ENCODE data around the gene FER.
A peak's percentile ranks its signal among the peaks of the same experiment; 100 is the strongest.
"Not testable (repeated sequence)": the region's sequence is repeated elsewhere in the genome, so short reads cannot be mapped to it uniquely, and the experiment has no call there.

Gene FER

GRCh38 chr5:108747111-108747773 is 455 bp upstream of the FER start:
- DNase-seq (ENCODE audit: low spot score), result no peak

- DNase-seq (ENCODE audit: low spot score), result peak; percentile 94
Observed at GRCh38 chr5:108748401-108749127, 867 bp downstream of the FER start.

- DNase-seq (ENCODE audit: low spot score), result no peak
Observed at GRCh38 chr5:108749128-108749861, 1.6 kb downstream of the FER start.

GRCh38 chr5:108753331-108753730 is 5.6 kb downstream of the FER start:
- DNase-seq (ENCODE audit: low spot score), result no peak

GRCh38 chr5:108753877-108754276 is 6.2 kb downstream of the FER start:
- DNase-seq (ENCODE audit: low spot score), result no peak

GRCh38 chr5:108760512-108760911 is 12.8 kb downstream of the FER start:
- no peak for DNase-seq (ENCODE audit: low spot score)

GRCh38 chr5:108762660-108763059 is 15.0 kb downstream of the FER start:
- no peak for DNase-seq (ENCODE audit: low spot score)

- no peak for DNase-seq (ENCODE audit: low spot score)
Observed at GRCh38 chr5:108763222-108763916, 15.7 kb downstream of the FER start.

GRCh38 chr5:108765647-108766046 is 17.9 kb downstream of the FER start:
- DNase-seq (ENCODE audit: low spot score), result no peak

- DNase-seq (ENCODE audit: low spot score), result not testable (repeated sequence)
Observed at GRCh38 chr5:108766916-108767315, 19.2 kb downstream of the FER start.

GRCh38 chr5:108769352-108769751 is 21.7 kb downstream of the FER start:
- DNase-seq (ENCODE audit: low spot score), result no peak

- no peak for DNase-seq (ENCODE audit: low spot score)
Observed at GRCh38 chr5:108772626-108773025, 24.9 kb downstream of the FER start.

- DNase-seq (ENCODE audit: low spot score), result no peak
Observed at GRCh38 chr5:108773330-108773729, 25.6 kb downstream of the FER start.

GRCh38 chr5:108774079-108774478 is 26.4 kb downstream of the FER start:
- DNase-seq (ENCODE audit: low spot score), result not testable (repeated sequence)

- DNase-seq (ENCODE audit: low spot score), result not testable (repeated sequence)
Observed at GRCh38 chr5:108777582-108777981, 29.9 kb downstream of the FER start.

- DNase-seq (ENCODE audit: low spot score), result not testable (repeated sequence)
Observed at GRCh38 chr5:108784577-108784976, 36.9 kb downstream of the FER start.

GRCh38 chr5:108786806-108787483 is 39.2 kb downstream of the FER start:
- no peak for DNase-seq (ENCODE audit: low spot score)

GRCh38 chr5:108788142-108788541 is 40.4 kb downstream of the FER start:
- no peak for DNase-seq (ENCODE audit: low spot score)

GRCh38 chr5:108793207-108793606 is 45.5 kb downstream of the FER start:
- DNase-seq (ENCODE audit: low spot score), result no peak

GRCh38 chr5:108794349-108794748 is 46.7 kb downstream of the FER start:
- DNase-seq (ENCODE audit: low spot score), result not testable (repeated sequence)

- no peak for DNase-seq (ENCODE audit: low spot score)
Observed at GRCh38 chr5:108797396-108797795, 49.7 kb downstream of the FER start.

GRCh38 chr5:108797986-108798385 is 50.3 kb downstream of the FER start:
- no peak for DNase-seq (ENCODE audit: low spot score)
